Subcutaneous adipose tissue (tissue), 4 donors: ENCODE measurements around the gene ESPL1. TPM values are rescaled to one million over a fixed set of nuclear protein-coding genes. Genes with fewer than 3 reads are reported as not detected.

ENCODE experiments used
- total RNA-seq, 4 donors: library from RNA; depleted of rRNA; stranded (reverse); fragments of >200 nt; gene quantifications; one replicate each; pipeline ENCODE4 v1.1.0, GENCODE V29; 2016
- TF ChIP-seq, protein P1 (sequence below): fragments of 450-650 bp; IDR thresholded peaks from one replicate; pipeline ENCODE4 v1.5.1; 2016; ENCODE audit warnings: low read depth, mild to moderate bottlenecking, control low read depth, antibody characterized with exemption, moderate library complexity

The ESPL1 gene
- total RNA-seq, 4 donors from 2014 or later, result 0.38 to 2.4 (median 2.0) TPM; not detected in 1

DNA sequence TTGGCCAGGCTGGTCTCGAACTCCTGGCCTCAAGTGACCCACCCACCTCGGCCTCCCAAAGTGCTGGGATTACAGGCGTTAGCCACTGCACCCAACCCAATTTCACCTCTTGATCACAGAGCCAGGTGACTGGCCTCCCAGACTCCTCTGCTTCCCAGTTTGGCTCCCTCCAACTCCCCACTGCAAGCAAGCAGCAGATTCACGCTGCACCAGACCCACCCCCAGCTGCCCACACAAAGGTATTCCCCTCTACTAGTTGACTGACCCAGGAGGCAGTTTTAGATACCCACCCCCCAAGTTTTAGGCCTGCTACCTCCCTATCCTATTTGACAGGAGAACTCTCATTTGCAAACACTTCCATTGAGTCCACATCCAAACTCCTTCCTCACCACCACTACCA is 41.3 kb upstream of the ESPL1 start:
- TF ChIP-seq, protein P1, sequence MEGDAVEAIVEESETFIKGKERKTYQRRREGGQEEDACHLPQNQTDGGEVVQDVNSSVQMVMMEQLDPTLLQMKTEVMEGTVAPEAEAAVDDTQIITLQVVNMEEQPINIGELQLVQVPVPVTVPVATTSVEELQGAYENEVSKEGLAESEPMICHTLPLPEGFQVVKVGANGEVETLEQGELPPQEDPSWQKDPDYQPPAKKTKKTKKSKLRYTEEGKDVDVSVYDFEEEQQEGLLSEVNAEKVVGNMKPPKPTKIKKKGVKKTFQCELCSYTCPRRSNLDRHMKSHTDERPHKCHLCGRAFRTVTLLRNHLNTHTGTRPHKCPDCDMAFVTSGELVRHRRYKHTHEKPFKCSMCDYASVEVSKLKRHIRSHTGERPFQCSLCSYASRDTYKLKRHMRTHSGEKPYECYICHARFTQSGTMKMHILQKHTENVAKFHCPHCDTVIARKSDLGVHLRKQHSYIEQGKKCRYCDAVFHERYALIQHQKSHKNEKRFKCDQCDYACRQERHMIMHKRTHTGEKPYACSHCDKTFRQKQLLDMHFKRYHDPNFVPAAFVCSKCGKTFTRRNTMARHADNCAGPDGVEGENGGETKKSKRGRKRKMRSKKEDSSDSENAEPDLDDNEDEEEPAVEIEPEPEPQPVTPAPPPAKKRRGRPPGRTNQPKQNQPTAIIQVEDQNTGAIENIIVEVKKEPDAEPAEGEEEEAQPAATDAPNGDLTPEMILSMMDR, result no peak

DNA sequence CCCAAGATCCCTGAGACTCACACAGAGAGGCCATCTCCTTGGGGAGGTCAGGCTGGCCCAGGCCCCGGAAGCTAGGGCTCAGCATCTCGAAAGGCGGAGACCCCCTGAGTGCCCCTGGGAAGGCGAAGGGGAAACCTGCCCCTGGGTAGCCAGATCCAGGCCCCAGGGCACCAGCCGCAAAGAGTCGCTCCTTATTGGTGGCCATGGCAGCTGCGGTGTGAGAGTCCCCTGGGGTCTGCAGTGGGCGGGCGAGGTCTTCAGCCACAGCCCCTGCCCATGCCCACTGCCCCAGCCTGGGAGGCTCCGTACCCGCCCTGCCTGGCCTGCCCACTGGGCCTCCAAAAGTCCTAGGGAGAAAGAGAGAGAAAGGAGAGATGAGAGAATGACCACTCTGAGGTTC is 40.8 kb upstream of the ESPL1 start:
- TF ChIP-seq, protein P1, result no peak

DNA sequence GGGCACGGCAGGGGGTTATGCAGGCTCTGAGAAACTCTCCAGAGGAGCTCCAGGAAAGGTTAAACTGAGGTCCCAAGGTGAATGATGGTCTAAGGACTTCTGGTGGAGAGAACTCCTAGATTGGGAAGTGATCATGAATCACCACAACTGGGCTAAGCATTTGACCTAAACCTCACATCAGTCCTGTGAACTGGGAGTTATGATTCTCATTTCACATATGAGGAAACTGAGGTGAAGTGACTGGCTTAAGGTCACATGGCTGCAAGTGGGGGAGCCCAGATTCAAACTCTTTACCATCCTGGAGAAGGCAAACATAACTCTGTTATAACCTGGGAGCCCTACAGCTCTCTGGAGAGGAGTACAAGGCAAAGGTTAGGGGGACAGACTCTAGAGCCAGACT is 40.3 kb upstream of the ESPL1 start:
- TF ChIP-seq, protein P1, result no peak

DNA sequence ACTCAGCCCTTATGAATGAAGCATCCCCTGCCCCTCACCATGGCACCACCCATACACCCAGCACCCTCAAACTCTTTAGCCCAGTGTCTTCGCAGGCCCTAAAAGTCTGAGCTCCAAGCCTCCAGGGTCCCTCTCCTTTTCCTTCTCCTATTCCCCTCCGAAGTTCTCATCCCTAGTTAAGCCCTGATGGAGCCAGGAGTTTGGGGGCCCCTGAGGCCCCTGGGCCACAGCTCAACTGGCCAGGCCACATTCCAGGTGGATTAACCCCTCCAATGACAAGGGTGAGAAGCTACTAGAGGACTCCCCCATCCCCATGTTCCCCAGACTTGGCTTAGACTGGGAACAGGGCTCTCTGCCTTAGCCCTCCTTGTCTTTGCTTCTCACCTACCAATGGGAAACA is 38.6 kb upstream of the ESPL1 start:
- TF ChIP-seq, protein P1, result no peak

DNA sequence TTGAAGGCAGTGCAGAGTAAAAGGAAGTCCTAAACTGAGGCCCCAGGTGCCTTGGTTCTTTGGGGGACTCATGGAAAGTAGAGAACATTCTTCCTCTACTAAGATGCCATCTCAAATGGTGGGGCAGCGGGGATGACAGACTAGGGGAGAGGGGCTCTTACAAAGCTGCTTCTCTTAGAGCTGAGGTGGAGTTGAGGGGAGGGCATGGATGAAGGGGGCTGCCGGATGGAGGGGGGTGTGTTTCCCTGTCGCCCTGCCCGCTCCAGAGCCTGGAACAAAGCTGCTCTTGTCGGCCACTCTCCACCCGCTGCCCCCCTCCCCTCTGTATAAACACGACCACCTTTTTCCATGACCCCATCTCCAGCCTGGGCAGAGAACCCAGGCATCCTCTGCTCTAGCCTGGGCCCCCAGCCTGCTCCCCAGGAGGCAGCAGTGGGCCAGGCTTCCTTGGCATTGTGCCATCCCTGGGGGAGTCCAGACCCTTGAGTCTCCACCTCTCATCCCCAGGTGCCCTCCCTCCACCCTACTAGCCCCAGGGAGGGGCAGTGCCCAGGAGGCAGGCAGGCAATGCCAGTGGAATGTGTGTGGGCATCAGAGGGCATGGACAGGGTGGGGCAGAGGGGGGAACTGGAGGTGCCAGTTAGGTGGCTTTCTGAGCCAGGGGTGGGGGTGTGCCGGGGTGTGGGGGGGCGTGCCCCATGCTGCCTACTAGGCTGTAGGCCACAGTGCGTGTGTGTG is 37.8 kb upstream of the ESPL1 start:
- TF ChIP-seq, protein P1, result no peak

DNA sequence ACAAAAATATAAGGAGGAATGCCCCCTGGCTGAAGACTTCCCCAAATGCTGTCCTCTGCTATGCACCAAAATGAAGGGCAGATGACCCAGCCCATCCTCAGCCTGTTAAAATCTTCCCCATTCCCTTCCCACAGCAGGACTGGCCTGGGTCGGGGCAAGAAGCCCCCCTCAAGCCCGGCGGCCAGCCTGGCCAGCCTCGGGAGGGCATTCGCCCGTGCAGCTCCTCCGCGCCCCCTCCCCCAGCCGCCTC is 36.5 kb upstream of the ESPL1 start:
- TF ChIP-seq, protein P1, result no peak

DNA sequence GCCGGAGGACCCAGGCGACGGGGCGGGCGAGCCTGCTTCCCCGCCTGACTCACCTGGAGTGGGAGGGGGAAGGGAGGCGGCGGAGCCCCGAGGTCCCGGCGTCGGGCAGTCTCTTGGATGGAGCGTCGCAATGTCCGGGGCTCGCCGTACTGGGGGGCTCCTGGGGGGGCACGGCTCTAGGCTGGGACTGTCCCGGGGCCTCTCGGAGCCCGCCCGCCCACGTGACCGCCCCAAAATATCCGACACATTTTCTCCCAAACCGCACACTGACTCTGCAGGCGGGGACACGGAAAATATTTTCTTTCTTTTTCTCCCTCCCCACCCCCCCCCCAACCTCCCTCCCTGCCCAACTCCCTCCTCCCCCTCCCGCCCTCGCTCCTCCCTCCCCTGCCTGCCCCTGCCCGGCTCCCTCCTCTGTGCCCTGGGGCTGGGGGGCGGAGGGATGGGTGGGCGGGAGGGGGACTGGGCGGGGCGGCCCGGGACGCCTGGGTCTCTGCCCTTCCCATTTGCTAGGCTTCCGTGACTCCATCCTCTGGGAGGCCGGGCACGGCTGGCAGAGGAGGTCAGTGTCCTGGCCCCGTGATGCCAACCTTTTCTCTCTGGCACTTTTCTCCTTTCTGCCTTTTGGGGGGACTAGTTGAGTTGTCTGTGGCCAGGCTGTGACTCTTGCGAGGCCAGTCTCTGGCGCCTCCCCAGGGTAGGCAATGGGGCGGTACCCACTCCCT is 36.0 kb upstream of the ESPL1 start, which contains the start of gene RARG:
RARG (minus strand) TSS at position 289 of the 725 bp plus-strand sequence. CDS start 4,664 bp downstream, outside the sequence.
- TF ChIP-seq, protein P1, result no peak
